Umbilical cord (tissue), 2 donors: Measurements from ENCODE around the gene BCAT1. TPM values are rescaled to one million over a fixed set of nuclear protein-coding genes. Genes with fewer than 3 reads are reported as not detected.
A peak's percentile ranks its signal among the peaks of the same experiment; 100 is the strongest.
"Not testable (repeated sequence)": the region's sequence is repeated elsewhere in the genome, so short reads cannot be mapped to it uniquely, and the experiment has no call there.

Source experiments
- DNase-seq: peaks from one replicate; pipeline ENCODE4 v3.0.0-alpha.2; 2015; ENCODE audit warnings: low spot score
- total RNA-seq: library from RNA; depleted of rRNA; stranded (reverse); fragments of >200 nt; gene quantifications from one replicate; pipeline ENCODE4 v1.2.3, GENCODE V29; 2014; ENCODE audit warnings: low replicate concordance; ENCODE audit not compliant: insufficient read depth

The BCAT1 gene
- total RNA-seq, 1 donor from 2014 or later = 122 TPM

- DNase-seq = no peak
Observed at GRCh38 chr12:24860546-24860945, 88.4 kb downstream of the BCAT1 start.

- DNase-seq = no peak
Observed at GRCh38 chr12:24856541-24856940, 92.4 kb downstream of the BCAT1 start.

GRCh38 chr12:24854908-24855307 is 94.0 kb downstream of the BCAT1 start:
- no peak for DNase-seq

GRCh38 chr12:24854017-24854416 is 94.9 kb downstream of the BCAT1 start:
- DNase-seq = no peak

- DNase-seq = no peak
Observed at GRCh38 chr12:24853588-24853987, 95.3 kb downstream of the BCAT1 start.

GRCh38 chr12:24853094-24853493 is 95.8 kb downstream of the BCAT1 start:
- DNase-seq = no peak

GRCh38 chr12:24852420-24852819 is 96.5 kb downstream of the BCAT1 start:
- no peak for DNase-seq

- DNase-seq = not testable (repeated sequence)
Observed at GRCh38 chr12:24851883-24852282, 97.0 kb downstream of the BCAT1 start.

- DNase-seq = no peak
Observed at GRCh38 chr12:24851341-24851740, 97.6 kb downstream of the BCAT1 start.

GRCh38 chr12:24850496-24850895 is 98.4 kb downstream of the BCAT1 start:
- DNase-seq = no peak

- no peak for DNase-seq
Observed at GRCh38 chr12:24848941-24849477, 99.9 kb downstream of the BCAT1 start.

GRCh38 chr12:24846689-24847088 is 102.2 kb downstream of the BCAT1 start:
- DNase-seq = no peak

- DNase-seq = no peak
Observed at GRCh38 chr12:24845615-24846014, 103.3 kb downstream of the BCAT1 start.

- DNase-seq = no peak
Observed at GRCh38 chr12:24840046-24840800, 108.7 kb downstream of the BCAT1 start.

- no peak for DNase-seq
Observed at GRCh38 chr12:24839268-24839791, 109.6 kb downstream of the BCAT1 start.

- peak; percentile 33 for DNase-seq
Observed at GRCh38 chr12:24838531-24838950, 110.4 kb downstream of the BCAT1 start.

- DNase-seq = no peak
Observed at GRCh38 chr12:24835377-24835776, 113.5 kb downstream of the BCAT1 start.

- no peak for DNase-seq
Observed at GRCh38 chr12:24833513-24833912, 115.4 kb downstream of the BCAT1 start.

- DNase-seq = no peak
Observed at GRCh38 chr12:24823808-24824515, 124.9 kb downstream of the BCAT1 start.

- DNase-seq = no peak
Observed at GRCh38 chr12:24822121-24822899, 126.6 kb downstream of the BCAT1 start.

GRCh38 chr12:24821691-24822090 is 127.2 kb downstream of the BCAT1 start:
- no peak for DNase-seq

GRCh38 chr12:24820872-24821271 is 128.0 kb downstream of the BCAT1 start:
- no peak for DNase-seq
